Measurements from ENCODE around the gene TBRG1. TPM values are rescaled to one million over a fixed set of nuclear protein-coding genes. Genes with fewer than 3 reads are reported as not detected.

The TBRG1 gene, protein sequence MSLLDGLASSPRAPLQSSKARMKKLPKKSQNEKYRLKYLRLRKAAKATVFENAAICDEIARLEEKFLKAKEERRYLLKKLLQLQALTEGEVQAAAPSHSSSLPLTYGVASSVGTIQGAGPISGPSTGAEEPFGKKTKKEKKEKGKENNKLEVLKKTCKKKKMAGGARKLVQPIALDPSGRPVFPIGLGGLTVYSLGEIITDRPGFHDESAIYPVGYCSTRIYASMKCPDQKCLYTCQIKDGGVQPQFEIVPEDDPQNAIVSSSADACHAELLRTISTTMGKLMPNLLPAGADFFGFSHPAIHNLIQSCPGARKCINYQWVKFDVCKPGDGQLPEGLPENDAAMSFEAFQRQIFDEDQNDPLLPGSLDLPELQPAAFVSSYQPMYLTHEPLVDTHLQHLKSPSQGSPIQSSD
- 10 to 100 TPM; 19.6 to 27.2 TPM for total RNA-seq

DNA sequence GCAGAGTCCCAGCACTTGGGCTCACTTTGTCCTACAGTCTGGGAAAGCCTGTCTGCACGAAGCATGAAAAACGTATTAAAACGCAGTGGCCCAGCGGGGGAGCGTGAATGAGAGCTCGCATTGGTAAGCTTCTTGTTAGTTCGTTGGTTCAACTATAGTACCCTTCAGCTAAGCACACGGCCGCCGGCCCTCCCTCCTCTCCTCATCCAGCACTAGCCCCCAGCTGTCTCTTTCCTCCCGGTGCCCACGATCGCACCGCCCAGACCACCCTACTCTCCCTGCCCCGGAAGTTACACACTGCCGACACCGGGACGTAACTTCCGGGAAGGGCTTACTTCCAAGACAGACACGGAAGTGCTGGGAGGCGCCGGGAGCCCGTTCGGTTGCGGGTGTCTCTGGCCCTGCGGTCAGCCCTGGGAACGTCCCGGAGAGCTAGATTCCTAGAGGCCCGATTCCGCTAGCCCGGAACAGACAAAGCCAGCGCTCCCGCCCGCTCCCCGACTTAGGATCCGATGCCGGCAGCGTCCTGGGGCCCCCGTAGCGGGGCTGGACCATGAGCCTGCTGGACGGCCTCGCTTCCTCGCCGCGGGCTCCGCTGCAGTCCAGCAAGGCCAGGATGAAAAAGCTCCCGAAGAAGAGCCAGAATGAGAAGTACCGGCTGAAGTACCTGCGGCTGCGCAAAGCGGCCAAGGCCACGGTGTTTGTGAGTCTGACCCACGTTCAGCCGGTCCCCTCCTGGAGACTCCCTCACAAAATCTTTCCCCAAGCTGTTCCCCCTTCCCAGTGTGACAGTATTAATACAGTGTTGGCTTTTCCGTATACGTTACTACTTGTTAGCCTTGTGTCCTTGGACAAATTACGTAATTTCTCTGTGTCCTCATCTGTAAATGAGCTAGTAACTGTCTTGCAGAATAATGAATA is at the start of gene TBRG1:
Gene TBRG1, plus strand, starts transcription at position 334 of the 921 bp plus-strand sequence. Its CDS starts 220 bp downstream, at position 554.

DNA sequence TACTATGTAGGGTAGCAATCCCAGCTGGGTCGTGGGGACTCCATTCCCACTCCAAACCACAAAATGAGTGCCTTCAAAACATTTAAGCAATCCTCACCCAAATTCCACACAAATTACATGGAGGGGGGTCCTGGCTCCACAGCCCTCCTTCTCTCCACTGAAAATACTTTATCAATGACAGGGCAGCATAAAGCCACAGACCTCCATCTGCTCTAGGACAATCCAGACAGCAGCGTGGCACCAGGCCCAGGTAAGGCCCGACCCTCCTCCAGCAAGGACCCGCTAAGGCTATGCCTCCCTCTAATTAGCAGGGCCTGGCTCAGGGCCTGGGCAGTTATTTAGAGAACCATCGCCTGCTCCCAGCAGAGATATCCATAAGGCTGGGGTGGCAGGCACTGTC is 11.6 kb upstream of the TBRG1 start, which contains the start of gene PANX3:
Gene PANX3, plus strand, starts transcription at position 365 of the 400 bp plus-strand sequence. CDS start 129 bp downstream, outside the sequence.

DNA sequence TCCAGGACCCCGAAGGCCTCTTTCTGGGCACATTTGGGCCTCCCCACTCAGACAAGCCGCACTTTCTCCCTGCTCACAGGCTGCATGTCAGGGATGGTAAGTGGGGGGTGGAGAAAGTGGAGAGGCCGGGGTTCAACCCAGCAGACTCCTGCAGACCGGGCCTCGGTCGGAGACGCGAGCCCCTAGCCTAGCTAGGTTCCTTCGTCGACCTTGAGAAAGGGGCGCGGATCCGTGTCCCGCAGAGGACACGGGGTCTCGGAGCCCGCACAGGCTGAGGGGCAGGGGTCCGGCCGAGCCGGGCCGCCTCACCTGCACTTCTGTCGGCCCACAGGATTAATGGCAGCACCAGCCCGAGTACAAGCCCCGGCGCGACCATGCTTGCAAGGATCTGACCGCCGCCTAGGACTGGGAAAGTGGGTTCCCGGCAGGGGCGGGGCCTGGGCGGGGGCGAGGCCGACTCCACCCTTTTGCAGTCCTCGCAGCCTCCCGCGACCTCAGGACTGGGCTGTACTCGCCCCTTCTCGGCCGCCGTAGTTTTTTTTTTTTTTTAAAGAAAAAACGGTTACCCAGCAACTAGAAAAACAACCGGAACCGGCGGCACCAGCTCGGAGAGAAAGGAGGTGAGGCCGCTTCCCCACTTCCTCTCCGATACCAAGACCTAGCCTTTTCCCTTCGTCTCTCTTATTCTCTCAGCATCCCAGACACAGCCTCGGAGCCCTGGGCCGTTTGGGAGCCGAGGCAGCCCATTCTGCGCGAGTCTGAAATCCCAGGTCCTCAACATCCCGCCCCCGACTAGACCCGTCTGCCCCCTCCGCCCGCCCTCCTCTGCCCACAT is 50.9 kb downstream of the TBRG1 start, which contains the start of the genes SIAE and SPA17:
Gene SIAE, minus strand, starts transcription at position 407 of the 835 bp plus-strand sequence. Its CDS starts 31 bp downstream, at position 376.
Gene SPA17, plus strand, starts transcription at position 572 of the 835 bp plus-strand sequence. CDS start 1,361 bp downstream, outside the sequence.

Small RNA genes lying within 50 kb of the gene (small RNA-seq; reads per million reads assigned to genes)
- gene RNA5SP352: 0 reads per million in 2 donors

Other genes with a start within 250 kb of the TBRG1 start
- gene OR8B2, start 238.4 kb upstream of the TBRG1 start, total RNA-seq: not detected
- not detected for gene OR8B3, start 223.8 kb upstream of the TBRG1 start, total RNA-seq
- not detected for gene OR8B4, start 198.0 kb upstream of the TBRG1 start, total RNA-seq
- gene OR8B8, start 177.2 kb upstream of the TBRG1 start, total RNA-seq: not detected
- not detected for gene OR8B12, start 79.2 kb upstream of the TBRG1 start, total RNA-seq
- not detected for gene OR8A1, start 52.9 kb upstream of the TBRG1 start, total RNA-seq
- not detected for gene PANX3, start 11.4 kb upstream of the TBRG1 start, total RNA-seq
- gene SIAE, start 50.9 kb downstream of the TBRG1 start, total RNA-seq: 1 to 10 TPM; 6.7 to 8.9 TPM
- 1 to 10 TPM; 6.0 to 6.9 TPM for gene SPA17, start 51.0 kb downstream of the TBRG1 start, total RNA-seq
- 1 to 10 TPM in 1 of 2 donors, under 1 TPM in 1; 0.33 to 1.4 TPM for gene NRGN, start 117.1 kb downstream of the TBRG1 start, total RNA-seq
- gene VSIG2, start 129.4 kb downstream of the TBRG1 start, total RNA-seq: not detected
- gene ESAM, start 139.4 kb downstream of the TBRG1 start, total RNA-seq: under 1 TPM in 1 of 2 donors, not detected in 1; under 0.01 TPM
- 1 to 10 TPM; 5.2 to 8.3 TPM for gene MSANTD2, start 177.5 kb downstream of the TBRG1 start, total RNA-seq
- 1 to 10 TPM; 3.7 to 6.9 TPM for gene ROBO3, start 242.6 kb downstream of the TBRG1 start, total RNA-seq